GM23248 (cell line): ENCODE data around the gene CSNK1G2.

Experiments used
- EZH2 ChIP-seq: fragments of 200-600 bp; sonication (generic); IDR thresholded peaks from 2 replicates; pipeline ENCODE4 v1.6.1; 2018; ENCODE audit warnings: antibody characterized with exemption, mild to moderate bottlenecking; ENCODE audit not compliant: insufficient read depth, poor library complexity, severe bottlenecking
- EZH2phosphoT487 ChIP-seq: fragments of 200-600 bp; sonication (generic); IDR thresholded peaks from 2 replicates; pipeline ENCODE4 v1.6.1; 2018; ENCODE audit warnings: antibody characterized with exemption, moderate library complexity, mild to moderate bottlenecking, low read depth; ENCODE audit not compliant: insufficient read depth

DNA sequence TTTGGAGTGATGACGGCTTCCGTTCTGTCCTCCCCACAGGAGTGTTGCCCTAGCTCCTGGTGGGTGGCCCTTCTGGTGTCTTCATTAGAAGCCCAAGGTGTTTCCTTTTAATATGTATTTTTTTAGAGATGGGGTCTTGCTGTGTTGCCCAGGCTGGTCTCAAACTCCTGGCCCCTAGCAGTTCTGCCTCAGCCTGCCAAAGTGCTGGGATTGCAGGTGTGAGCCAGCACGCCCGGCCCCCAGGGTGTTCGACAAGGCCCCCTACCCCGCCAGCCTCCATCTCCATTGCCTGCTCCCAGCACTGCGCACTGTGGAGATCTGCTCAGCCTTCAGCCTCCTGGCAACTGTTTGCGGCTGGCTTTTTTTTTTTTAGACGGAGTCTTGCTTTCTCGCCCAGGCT, 43.4 kb downstream of the CSNK1G2 start:
- TF ChIP-seq EZH2phosphoT487 (no peak), EZH2 (no peak)
